GM12891 (cell line): ENCODE measurements around the gene RCOR1.

Experiments used
- POLR2A ChIP-seq: IDR thresholded peaks from 2 replicates; pipeline ENCODE4 v1.6.1; 2011; ENCODE audit warnings: low read depth, low read length, control low read depth
- TAF1 ChIP-seq: IDR thresholded peaks from 2 replicates; pipeline ENCODE4 v1.6.1; 2011; ENCODE audit warnings: low read depth, low read length, control low read depth

- no peak for TF ChIP-seq POLR2A
- TF ChIP-seq TAF1 = no peak
Measured at GRCh38 chr14:102588821-102589220, 3.6 kb upstream of the RCOR1 start.
